Stimulated activated naive CD8-positive, alpha-beta T cell treated with anti-CD3 and anti-CD28 coated beads, Interleukin-15, Interleukin-2, amounts not matched to agents 100 U/mL and 50 U/mL, for 24 hours (primary cell): ENCODE data around the gene RIN3.

Experiments used
- ATAC-seq: fragments of 150-1000 bp; cut with Tn5 transposase; one replicate; pipeline ENCODE4 v1.10.0; 2021
- DNase-seq: peaks from one replicate; pipeline ENCODE4 v3.0.0; 2021

The RIN3 gene

GRCh38 chr14:92513204-92513965, at the start of gene RIN3:
TSS of gene RIN3 (plus strand) at chr14:92513781. CDS start at chr14:92513933, 152 bp downstream.
- DNase-seq = peak; percentile 66
- peak; percentile 45 for ATAC-seq

GRCh38 chr14:92464156-92464555, 49.4 kb upstream of the RIN3 start:
- ATAC-seq = no peak

GRCh38 chr14:92464716-92465115, 48.9 kb upstream of the RIN3 start:
- ATAC-seq (no peak), DNase-seq (no peak)

More at GRCh38 chr14:92464156-92464555, 49.4 kb upstream of the RIN3 start:
- DNase-seq = no peak

- DNase-seq (no peak), ATAC-seq (no peak)
Observed at GRCh38 chr14:92465353-92466055, 48.1 kb upstream of the RIN3 start.

- DNase-seq (no peak), ATAC-seq (no peak)
Observed at GRCh38 chr14:92466059-92466458, 47.5 kb upstream of the RIN3 start.

- ATAC-seq (no peak), DNase-seq (no peak)
Observed at GRCh38 chr14:92469515-92469914, 44.1 kb upstream of the RIN3 start.

- ATAC-seq = no peak
- DNase-seq = no peak
Observed at GRCh38 chr14:92470215-92470614, 43.4 kb upstream of the RIN3 start.

GRCh38 chr14:92470811-92471210, 42.8 kb upstream of the RIN3 start:
- DNase-seq = no peak
- no peak for ATAC-seq

- no peak for ATAC-seq
Observed at GRCh38 chr14:92471919-92472318, 41.7 kb upstream of the RIN3 start.

GRCh38 chr14:92472860-92473259, 40.7 kb upstream of the RIN3 start:
- no peak for DNase-seq
- no peak for ATAC-seq

More at GRCh38 chr14:92471919-92472318, 41.7 kb upstream of the RIN3 start:
- no peak for DNase-seq

- DNase-seq (no peak), ATAC-seq (no peak)
Observed at GRCh38 chr14:92473261-92473968, 40.2 kb upstream of the RIN3 start.

- ATAC-seq (no peak), DNase-seq (no peak)
Observed at GRCh38 chr14:92473969-92474535, 39.5 kb upstream of the RIN3 start.

- no peak for DNase-seq
Observed at GRCh38 chr14:92475037-92475436, 38.5 kb upstream of the RIN3 start.

GRCh38 chr14:92475451-92476187, 38.0 kb upstream of the RIN3 start:
- no peak for ATAC-seq
- DNase-seq = no peak

More at GRCh38 chr14:92475037-92475436, 38.5 kb upstream of the RIN3 start:
- ATAC-seq = no peak

- no peak for ATAC-seq
- no peak for DNase-seq
Observed at GRCh38 chr14:92480856-92481255, 32.7 kb upstream of the RIN3 start.

GRCh38 chr14:92481386-92481785, 32.2 kb upstream of the RIN3 start:
- ATAC-seq (no peak), DNase-seq (no peak)

GRCh38 chr14:92481811-92482555, 31.6 kb upstream of the RIN3 start:
- no peak for DNase-seq
- ATAC-seq = no peak

GRCh38 chr14:92482621-92483319, 30.8 kb upstream of the RIN3 start:
- DNase-seq (no peak), ATAC-seq (no peak)

GRCh38 chr14:92484132-92484823, 29.3 kb upstream of the RIN3 start:
- ATAC-seq (no peak), DNase-seq (no peak)

- ATAC-seq (no peak), DNase-seq (no peak)
Observed at GRCh38 chr14:92486881-92487280, 26.7 kb upstream of the RIN3 start.
